Measurements from ENCODE around the gene OR52E1.

The OR52E1 gene

DNA sequence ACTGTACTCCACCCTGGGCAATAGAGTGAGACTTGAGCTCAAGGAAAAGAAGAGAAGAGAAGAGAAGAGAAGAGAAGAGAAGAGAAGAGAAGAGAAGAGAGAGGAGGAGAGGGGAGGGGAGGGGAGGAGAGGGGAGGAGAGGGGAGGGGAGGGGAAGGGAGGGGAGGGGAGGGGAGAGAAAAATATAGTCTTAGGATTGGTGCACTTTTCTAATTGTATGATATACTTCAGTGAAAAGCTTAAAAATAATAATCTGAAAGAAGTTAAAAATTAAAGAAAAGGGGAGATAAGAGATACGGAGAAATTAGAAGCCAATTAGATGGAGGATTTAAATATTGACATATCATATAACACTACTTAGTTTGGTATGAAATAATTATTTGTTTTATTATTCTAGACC is 49.5 kb downstream of the OR52E1 start:
- no peak for DNase-seq
